Measurements from ENCODE around the gene PNPLA1. TPM values are rescaled to one million over a fixed set of nuclear protein-coding genes. Genes with fewer than 3 reads are reported as not detected.

The PNPLA1 gene
- total RNA-seq, 2 experiments from 2014 or later: not detected

GRCh38 chr6:36252005-36252404 is 17.9 kb upstream of the PNPLA1 start:
- Mint-ChIP-seq H3K27me3 (no peaks in the 10 kb centered on the region), H3K4me1 (ENCODE audit: low read depth) (no peaks in the 10 kb centered on the region), H3K9me3 (no peaks in the 10 kb centered on the region), H3K4me3 (no peak overlapping the region), H3K36me3 (peaks cover 2% of the 10 kb centered on the region), H3K27ac (no peak overlapping the region)
- intact Hi-C loops (cut with micrococcal nuclease): no loop called here
- ChIA-PET CTCF (interaction anchor here (1.0 kb wide), 1 partner anchor 53 kb away, joined by 4 read pairs; no protein-coding TSS in a partner anchor), POLR2A (no interaction called here)
- DNase-seq: no peak

DNA sequence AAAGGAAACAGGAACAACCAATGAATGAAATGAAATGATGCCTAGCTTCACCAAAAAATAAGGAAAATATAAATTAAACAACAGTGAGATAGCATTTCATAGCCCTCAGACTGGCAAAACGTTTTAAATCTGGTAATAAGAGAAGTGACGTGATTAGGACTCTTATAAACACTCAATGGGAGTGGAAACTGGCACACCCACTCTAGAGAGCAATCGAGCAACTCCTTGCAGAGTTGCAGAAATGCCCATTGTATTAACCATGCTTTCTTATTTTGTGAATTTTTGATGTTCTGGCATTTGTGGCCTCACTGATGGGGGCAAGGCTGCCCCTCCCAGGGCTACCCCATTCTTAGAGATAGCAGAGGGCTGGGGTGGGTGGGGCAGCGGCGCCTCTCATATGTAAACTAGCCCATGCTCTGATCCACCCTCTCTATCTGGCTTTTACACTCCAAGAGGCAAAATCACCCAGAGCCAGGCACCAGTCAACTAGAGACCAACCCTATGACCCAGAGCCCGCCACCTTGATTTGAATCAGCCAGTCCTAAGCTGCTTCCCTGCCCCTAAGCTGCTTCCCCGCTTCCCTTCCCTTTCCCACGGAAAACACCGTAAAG is 6.4 kb upstream of the PNPLA1 start:
- H3K27ac Mint-ChIP-seq: no peak overlapping the region
- no peaks in the 10 kb centered on the region for H3K36me3 Mint-ChIP-seq
- peaks cover 7% of the 10 kb centered on the region for H3K27me3 Mint-ChIP-seq
- no peak for DNase-seq
- ChIA-PET CTCF (interaction anchor here (0.6 kb wide), 1 partner anchor 25 kb away, joined by 3 read pairs; no protein-coding TSS in a partner anchor), POLR2A (no interaction called here)
- no peak overlapping the region for H3K4me3 Mint-ChIP-seq
- no peaks in the 10 kb centered on the region for H3K4me1 Mint-ChIP-seq (ENCODE audit: low read depth)
- intact Hi-C loops (cut with micrococcal nuclease): no loop called here
- H3K9me3 Mint-ChIP-seq: peaks cover 6% of the 10 kb centered on the region

- Mint-ChIP-seq H3K36me3 (no peaks in the 10 kb centered on the region), H3K9me3 (peaks cover 6% of the 10 kb centered on the region), H3K27ac (no peak overlapping the region), H3K4me1 (ENCODE audit: low read depth) (no peaks in the 10 kb centered on the region), H3K27me3 (peaks cover 7% of the 10 kb centered on the region), H3K4me3 (no peak overlapping the region)
- ChIA-PET CTCF (interaction anchor here (0.6 kb wide), 1 partner anchor 439 kb away, joined by 3 read pairs; no protein-coding TSS in a partner anchor), POLR2A (no interaction called here)
- no peak for DNase-seq
- intact Hi-C loops (cut with micrococcal nuclease): no loop called here
These were observed 4.1 kb upstream of the PNPLA1 start for GRCh38 chr6:36265744-36266143.

GRCh38 chr6:36266913-36267644 is 2.8 kb upstream of the PNPLA1 start:
- peaks cover 6% of the 10 kb centered on the region for H3K27me3 Mint-ChIP-seq
- intact Hi-C loops (cut with micrococcal nuclease): no loop called here
- CTCF ChIA-PET: no interaction called here

GRCh38 chr6:36267731-36268477 is 2.0 kb upstream of the PNPLA1 start:
- Mint-ChIP-seq H3K4me3 (no peak overlapping the region), H3K36me3 (no peaks in the 10 kb centered on the region), H3K27me3 (peaks cover 6% of the 10 kb centered on the region), H3K9me3 (peaks cover 6% of the 10 kb centered on the region), H3K4me1 (ENCODE audit: low read depth) (no peaks in the 10 kb centered on the region), H3K27ac (no peak overlapping the region)
- CTCF ChIA-PET: no interaction called here
- no peak for DNase-seq
- intact Hi-C loops (cut with micrococcal nuclease): no loop called here
- POLR2A ChIA-PET: no interaction called here

More at GRCh38 chr6:36266913-36267644, 2.8 kb upstream of the PNPLA1 start:
- Mint-ChIP-seq H3K36me3 (no peaks in the 10 kb centered on the region), H3K4me1 (ENCODE audit: low read depth) (no peaks in the 10 kb centered on the region), H3K27ac (no peak overlapping the region), H3K4me3 (no peak overlapping the region), H3K9me3 (peaks cover 6% of the 10 kb centered on the region)
- POLR2A ChIA-PET: no interaction called here
- no peak for DNase-seq

- ChIA-PET POLR2A (no interaction called here), CTCF (interaction anchor here (0.7 kb wide), 1 partner anchor 13 kb away, joined by 3 read pairs; no protein-coding TSS in a partner anchor)
- intact Hi-C loops (cut with micrococcal nuclease): no loop called here
- Mint-ChIP-seq H3K9me3 (peaks cover 6% of the 10 kb centered on the region), H3K36me3 (no peaks in the 10 kb centered on the region), H3K4me1 (ENCODE audit: low read depth) (no peaks in the 10 kb centered on the region), H3K4me3 (no peak overlapping the region), H3K27ac (no peak overlapping the region), H3K27me3 (peaks cover 6% of the 10 kb centered on the region)
- no peak for DNase-seq
These were observed 1.2 kb upstream of the PNPLA1 start for GRCh38 chr6:36268478-36269275.

DNA sequence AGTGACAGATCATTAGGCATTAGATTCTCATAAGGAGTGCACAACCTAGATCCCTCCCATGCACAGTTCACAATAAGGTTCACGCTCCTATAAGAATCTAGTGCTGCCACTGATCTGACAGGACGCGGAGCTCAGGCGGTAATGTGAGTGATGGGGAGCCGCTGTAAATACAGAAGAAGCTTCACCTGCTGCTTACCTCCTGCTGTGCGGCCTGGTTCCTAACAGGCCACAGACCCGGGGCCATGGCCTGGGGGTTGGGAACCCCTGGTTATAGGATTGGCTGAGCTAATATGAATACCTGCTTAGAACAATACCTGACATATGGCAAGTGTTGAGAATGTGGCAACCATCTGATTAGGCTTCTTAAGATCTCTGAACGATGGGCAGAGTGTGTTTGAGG is 2.4 kb downstream of the PNPLA1 start:
- Mint-ChIP-seq H3K4me1 (ENCODE audit: low read depth) (no peaks in the 10 kb centered on the region), H3K9me3 (no peaks in the 10 kb centered on the region), H3K4me3 (no peak overlapping the region), H3K27me3 (peaks cover 12% of the 10 kb centered on the region), H3K27ac (no peak overlapping the region), H3K36me3 (no peaks in the 10 kb centered on the region)
- intact Hi-C loops (cut with micrococcal nuclease): no loop called here
- ChIA-PET CTCF (interaction anchor here (0.7 to 1.5 kb wide), 2 partner anchors 30 to 68 kb away, joined by 3 to 5 read pairs; no protein-coding TSS in a partner anchor), POLR2A (no interaction called here)
- DNase-seq: no peak

- DNase-seq: no peak
- ChIA-PET POLR2A (no interaction called here), CTCF (no interaction called here)
- Mint-ChIP-seq H3K9me3 (no peaks in the 10 kb centered on the region), H3K36me3 (no peaks in the 10 kb centered on the region), H3K27ac (no peak overlapping the region), H3K4me1 (ENCODE audit: low read depth) (no peaks in the 10 kb centered on the region), H3K4me3 (no peak overlapping the region), H3K27me3 (peaks cover 12% of the 10 kb centered on the region)
- intact Hi-C loops (cut with micrococcal nuclease): no loop called here
These were observed 3.2 kb downstream of the PNPLA1 start for GRCh38 chr6:36273067-36273466.

DNA sequence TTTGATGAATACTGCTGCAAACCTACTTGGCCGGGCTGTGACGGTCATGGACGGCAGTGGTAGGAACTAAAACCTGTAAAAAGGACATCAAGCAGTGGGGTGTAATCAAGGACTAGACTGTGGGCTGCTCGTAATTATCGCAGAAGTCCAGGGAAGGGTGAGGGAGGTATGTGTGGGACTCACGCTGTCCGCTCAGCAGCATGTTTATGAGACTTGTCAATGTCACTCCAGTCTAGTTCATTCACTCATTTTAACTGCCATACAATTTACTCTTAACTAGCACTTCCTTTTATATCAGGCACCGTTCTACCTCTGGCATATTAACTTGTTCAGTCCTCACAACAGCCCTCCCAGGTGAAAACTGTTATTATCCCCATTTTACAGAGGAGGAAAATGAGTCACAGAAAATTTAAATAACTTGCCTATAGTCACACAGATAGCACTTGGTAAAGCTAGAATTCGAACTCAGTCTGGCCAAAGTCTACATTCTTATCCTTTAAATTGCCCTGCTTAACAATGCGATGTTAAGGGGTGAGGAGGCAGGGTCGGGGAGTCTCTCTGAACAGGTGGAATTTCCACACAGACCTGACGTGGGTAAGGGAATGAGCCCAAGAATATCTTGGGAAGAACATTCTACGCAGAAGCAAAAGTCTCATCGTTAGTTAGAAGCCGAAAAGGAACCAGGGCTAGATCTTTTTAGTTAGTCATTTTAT is 4.1 kb downstream of the PNPLA1 start:
- intact Hi-C loops (cut with micrococcal nuclease): no loop called here
- DNase-seq: no peak
- Mint-ChIP-seq H3K36me3 (no peaks in the 10 kb centered on the region), H3K27ac (no peak overlapping the region), H3K4me3 (no peak overlapping the region), H3K27me3 (peaks cover 12% of the 10 kb centered on the region), H3K9me3 (no peaks in the 10 kb centered on the region), H3K4me1 (ENCODE audit: low read depth) (no peaks in the 10 kb centered on the region)
- CTCF ChIA-PET: no interaction called here
- POLR2A ChIA-PET: no interaction called here

DNA sequence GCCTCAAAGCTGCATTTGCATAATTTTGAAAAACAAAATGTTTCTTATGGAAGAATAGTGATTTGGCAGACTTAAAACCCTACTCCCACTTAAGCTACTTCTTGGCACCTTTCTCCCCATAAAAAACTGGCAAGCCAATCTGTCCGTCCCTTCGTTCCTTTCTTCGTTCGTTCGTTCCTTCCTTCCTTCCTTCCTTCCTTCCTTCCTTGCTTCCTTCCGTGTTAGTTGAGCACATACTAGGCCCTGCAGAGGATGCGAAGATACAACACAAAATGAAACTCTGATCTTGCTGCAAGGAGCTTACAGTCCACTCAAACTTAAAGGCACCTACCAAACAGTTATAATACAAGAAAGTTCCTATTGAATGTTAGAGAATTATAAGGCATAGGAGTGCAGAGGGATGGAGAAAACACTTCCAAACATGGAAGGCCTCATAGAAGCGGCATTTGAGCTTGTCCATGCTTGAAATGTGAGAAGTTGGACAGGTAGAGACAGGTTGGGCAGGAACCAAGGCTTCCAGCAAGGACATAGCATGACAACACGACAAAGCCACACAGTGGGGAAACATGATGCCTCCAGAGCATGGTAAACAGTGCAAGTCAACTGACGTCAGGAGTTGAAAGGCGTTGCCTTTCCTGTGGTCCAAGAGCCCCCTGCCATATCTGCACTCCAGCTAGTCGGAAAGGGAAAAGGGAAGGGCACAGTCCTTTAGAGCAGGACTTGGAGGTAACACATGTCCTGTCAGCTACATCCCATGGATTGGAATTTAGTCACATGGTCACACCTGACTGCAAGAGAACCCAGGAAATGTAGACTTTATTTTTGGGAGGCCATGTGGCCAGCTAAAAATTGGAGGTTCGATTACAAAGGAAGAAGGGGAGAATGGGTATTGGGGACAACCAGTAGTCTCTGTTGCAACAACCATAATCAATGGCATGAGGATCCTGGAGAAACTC is 7.0 kb downstream of the PNPLA1 start:
- CTCF ChIA-PET: interaction anchor here (1.2 kb wide), 1 partner anchor 64 kb away, joined by 3 read pairs; no protein-coding TSS in a partner anchor
- H3K4me1 Mint-ChIP-seq (ENCODE audit: low read depth): no peaks in the 10 kb centered on the region
- no peak overlapping the region for H3K4me3 Mint-ChIP-seq
- POLR2A ChIA-PET: no interaction called here
- no peaks in the 10 kb centered on the region for H3K9me3 Mint-ChIP-seq
- peaks cover 16% of the 10 kb centered on the region for H3K27me3 Mint-ChIP-seq
- DNase-seq: no peak
- no peaks in the 10 kb centered on the region for H3K36me3 Mint-ChIP-seq
- no peak overlapping the region for H3K27ac Mint-ChIP-seq
- intact Hi-C loops (cut with micrococcal nuclease): no loop called here

All from activated CD4-positive, alpha-beta memory T cell treated with anti-CD3 and anti-CD28 coated beads for 36 hours (primary cell).